HG03565 (cell line): ENCODE measurements around the gene AKR7A3.
"Not testable (repeated sequence)": the region's sequence is repeated elsewhere in the genome, so short reads cannot be mapped to it uniquely, and the experiment has no call there.

Experiments used
- ATAC-seq: cut with Tn5 transposase; IDR thresholded peaks from one replicate; pipeline ENCODE4 v1.9.1; 2021; ENCODE audit warnings: mild to moderate bottlenecking, moderate library complexity; ENCODE audit not compliant: unreplicated experiment

AKR7A3 gene

DNA sequence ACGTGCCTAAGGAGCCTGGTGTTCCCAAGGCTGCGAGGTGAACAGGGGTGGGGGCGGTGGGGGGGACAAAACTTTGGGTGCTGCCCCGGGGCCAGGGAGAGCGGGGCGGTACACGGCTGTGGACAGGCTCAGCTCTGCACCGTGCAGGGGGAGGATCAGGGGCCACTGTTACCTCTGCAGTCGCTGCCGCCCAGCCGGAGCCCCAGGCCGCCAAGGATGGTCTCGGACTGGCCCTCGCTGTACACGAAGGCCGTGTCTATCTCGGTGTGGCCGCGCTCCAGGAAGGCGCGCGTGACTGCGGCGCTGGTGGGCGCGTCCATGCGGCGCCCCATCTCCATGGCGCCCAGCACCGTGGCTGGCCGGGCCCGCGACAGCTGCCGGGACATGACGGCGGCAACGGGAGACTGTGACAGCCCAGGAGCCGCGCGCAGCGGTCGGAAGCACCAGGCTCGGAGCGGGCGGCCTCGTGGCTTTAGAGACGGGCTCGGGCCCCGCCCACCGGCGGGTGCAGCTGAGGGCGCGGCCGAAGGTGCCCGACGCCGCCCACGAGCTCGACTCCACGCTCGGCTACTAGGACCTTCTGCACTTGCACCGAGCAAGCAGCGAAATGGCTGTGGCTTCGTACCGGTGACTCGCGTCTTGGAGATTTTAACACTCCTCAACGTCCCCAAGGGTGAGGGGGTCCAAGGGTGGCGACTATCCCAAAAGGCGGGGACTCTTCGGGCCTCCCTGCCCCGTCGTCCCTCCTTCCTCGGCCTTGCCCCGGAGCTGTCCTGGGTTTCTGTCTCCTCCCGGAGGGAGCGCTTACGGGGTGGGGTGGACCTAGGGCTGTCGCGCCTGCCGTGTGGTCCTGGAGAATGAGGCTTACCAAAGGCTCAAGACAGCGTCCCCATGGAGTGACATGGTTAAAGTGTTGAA lies at the start of gene AKR7A3:
Gene AKR7A3 (minus strand): TSS at position 447 of the 918 bp plus-strand sequence. CDS start 61 bp downstream, at position 386.
- ATAC-seq: not testable (repeated sequence)

DNA sequence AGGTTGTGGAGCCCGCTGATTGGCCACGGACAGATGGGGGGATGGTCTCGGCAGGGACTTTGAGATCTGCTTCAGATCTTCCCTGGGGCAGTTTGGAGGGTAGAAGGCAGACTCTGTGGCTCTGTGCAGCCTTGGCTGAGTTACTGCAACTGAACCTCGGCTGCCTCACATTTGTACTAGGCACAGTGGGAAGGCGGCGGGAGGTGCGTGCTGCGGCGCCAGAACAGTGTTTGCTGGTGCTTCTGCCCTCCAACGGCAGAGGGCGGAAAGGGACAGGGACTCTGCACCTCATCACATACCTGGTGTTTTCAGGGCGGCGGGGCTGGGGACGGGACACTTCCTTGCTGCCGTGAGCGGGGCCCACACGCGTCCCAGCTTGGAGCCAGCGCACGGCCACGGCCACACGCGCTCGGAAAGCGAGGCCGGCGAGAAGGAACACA lies 49.8 kb upstream of the AKR7A3 start:
- ATAC-seq: no peak

DNA sequence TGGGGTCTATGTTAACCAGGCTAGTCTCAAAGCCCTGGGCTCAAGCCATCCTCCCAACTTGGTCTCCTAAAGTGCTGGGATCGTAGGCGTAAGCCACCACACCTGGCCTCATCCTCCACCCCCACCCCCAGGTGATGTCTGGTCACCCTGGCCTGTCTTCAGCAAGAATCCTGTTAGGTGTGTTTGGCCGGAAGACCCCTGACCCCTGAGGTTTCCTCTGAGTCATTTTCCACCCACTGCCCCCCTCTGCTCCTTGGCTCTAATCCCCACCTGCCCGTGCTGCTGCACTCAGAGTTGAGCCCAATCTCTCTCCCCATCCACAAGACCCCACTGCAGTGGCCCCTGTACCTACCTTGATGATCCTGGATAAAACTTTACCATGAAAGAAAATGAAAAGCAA lies 48.7 kb upstream of the AKR7A3 start:
- ATAC-seq: no peak

DNA sequence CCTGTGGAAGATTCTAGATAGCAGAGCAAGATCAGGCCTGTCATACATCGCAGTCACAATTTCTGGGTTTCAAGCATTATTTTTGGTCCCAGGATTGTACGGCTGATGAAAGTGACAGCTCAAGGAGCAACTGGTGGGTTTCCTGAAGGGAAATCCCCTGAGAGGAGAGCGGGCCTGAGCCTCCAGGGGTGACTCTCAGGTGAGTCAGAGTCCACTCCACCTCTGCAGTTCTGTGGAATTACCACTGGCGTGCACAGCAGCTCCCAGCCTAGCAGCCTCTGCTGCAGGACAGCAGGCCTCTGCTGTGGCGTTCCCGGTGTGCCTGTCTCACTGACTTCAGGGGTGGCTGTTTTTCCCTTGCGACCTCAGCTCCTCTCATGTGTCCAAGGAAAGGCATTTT lies 48.0 kb upstream of the AKR7A3 start:
- no peak for ATAC-seq

DNA sequence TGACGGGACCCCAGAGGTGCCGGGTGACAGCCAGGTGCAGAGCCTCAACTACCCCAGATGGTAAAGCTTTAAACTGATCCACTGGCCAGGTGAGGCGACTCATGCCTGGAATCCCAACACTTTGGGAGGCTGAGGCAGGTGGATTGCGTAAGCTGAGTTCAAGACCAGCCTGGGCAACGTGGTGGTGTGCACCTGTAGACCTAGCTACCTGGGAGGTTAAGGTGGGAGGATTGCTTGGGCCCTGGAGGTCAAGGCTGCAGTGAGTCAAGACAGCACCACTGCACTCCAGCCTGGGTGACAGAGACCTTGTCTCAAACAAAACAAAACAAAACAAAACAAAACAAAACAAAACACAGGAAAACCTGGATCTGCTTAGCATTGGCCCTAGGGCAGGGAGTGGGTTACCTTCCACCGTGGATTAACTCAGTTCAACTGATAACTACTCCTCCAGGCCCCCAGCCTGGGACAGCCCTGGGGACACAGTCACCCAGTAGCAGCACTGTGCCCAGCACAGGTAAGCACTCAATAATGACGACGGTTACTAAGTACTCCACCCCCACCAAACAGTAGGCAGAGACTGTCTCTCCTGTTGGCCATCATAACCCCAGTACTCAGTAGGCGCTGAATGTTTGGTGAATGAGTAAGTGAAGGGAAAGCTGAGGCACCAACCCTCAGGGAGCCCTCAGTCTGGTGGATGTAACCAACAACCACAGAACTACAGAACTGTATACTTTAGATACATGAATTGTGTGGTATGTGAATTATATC lies 45.2 kb upstream of the AKR7A3 start:
- ATAC-seq: no peak

DNA sequence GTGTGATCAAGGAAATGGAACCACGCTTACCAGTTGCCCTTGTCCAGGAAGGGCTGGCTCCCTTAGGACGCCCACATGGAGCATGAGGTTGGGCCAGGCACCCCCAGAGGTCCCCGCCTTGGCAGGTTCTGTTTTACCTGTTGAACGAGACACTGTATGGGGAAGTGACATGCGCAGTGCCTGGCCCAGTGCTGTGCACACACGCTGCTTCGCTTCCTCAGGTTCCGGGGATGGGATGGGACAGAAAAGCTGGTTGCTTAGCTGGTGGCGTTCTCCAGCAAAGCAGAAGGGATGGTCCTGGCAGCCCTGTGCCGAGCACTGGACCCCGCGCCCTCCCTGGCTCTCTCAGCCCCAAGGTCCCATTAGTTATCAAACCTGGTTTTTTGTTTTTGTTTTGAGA lies 44.3 kb upstream of the AKR7A3 start:
- ATAC-seq: no peak

DNA sequence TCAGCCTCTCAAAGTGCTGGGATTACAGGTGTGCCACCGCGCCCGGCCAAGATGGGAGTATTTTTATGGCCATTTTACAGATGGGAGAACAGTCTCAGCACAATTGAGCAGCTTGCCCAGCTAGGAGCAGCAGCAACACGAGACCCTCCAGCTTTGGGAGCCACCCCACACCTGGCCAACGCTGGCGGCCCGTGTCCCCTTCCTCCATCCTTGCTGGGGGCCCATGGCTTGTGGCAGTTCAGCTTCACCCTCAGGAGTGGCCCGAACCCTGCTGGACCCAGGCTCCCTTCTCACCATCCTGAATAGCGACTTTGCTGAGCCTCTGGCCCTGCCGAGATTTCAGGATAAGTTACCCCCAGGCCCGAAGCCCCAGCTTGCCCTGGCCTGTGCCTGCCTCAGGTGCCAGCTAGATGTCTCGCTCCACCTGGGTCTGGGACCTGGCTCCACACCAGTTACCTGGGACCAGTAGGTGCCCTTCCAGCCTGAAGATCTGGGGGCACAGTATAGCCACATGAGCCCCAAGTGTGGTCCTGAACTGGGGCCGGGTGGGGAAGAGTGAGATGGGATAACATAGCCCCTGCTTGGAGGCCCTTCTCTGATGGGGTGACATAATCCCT lies 42.8 kb upstream of the AKR7A3 start:
- no peak for ATAC-seq

DNA sequence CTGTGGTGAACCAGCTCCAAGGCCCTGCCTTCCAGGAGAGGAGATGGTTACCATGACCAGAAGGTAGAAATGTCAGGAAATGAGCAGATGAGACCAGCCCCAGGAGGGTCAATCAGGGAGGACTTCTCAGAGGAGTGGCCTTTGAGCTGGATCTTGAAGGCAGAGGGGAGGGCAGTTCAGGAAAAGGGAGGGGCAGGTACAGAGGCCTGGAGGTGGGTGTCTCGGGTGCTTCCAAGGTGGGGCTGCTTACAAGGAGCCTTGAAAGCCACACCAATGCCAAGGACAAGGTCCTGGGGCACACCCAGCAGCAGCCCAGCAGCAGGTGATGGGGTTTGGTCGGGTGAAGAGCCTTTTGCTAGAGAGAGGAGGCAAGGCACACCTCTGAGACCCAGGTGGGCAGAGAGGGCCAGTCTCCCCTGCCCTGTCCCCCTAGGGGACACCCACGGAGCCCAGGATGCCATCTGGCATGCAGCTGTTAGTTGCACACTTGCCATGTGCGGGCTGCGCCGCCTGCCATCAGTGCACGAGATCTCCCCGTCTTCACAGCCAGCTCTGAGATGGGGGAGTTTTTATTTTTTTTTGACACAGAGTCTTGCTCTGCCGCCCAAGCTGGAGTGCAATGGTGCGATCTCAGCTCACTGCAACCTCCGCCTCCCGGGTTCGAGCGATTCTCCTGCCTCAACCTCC lies 42.0 kb upstream of the AKR7A3 start:
- no peak for ATAC-seq

DNA sequence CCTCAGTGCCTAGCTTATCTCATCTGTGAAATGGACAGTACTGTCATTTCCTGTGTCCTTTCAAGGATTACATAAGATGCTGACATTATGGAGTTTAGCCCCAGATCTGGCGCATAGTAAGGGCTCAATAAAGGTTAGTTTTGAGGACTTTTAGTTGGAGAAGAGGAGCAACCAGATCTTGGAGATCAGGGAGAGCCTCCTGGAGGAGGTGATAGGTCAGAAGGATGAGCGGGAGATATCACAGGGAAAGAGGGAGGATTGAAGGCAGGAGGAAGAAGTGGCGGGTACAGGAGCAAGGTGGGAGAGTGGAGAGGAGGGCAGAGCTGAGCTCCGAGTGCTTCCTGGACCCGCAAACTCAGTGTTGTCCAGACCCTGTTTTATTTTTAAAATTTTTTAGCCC lies 41.0 kb upstream of the AKR7A3 start:
- ATAC-seq: no peak

DNA sequence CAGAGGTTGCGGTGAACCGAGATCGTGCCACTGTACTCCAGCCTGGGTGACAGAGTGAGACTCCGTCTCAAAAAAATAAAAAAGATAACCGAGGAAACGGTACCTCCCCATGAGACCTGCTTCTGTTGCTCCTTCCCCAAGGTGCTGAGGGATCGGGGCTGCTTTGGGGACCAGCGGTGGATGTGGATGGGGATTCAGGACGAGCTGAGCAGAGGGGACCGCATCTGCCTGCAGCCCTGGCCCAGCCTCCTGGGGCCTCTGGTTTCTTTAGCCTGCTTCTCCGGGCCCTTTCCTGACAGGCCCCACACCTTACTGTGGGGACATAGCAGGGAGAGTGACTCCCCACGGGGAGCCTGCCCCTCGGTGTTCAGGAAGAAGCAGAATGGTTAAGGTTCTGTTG lies 40.6 kb upstream of the AKR7A3 start:
- ATAC-seq: no peak

DNA sequence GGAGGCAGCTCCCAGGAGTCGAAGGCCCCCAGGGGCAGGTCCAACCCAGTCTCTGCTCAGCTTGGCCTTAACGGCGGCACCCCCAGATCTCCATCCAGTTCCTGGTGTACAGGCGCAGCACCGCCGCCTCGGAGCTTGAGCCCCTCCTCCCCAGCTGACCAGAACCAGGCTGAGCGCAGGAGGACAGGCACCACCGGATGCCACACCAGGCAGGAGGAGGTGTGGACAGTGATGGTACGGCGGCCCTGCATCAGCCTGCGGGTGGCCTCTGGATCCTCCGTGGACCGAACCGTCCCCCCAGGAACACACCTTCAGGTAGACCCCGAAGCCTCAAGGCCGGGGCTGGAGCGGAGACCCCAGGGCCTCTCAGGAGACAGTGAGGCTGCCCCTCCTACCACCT lies 39.9 kb upstream of the AKR7A3 start:
- ATAC-seq: no peak

DNA sequence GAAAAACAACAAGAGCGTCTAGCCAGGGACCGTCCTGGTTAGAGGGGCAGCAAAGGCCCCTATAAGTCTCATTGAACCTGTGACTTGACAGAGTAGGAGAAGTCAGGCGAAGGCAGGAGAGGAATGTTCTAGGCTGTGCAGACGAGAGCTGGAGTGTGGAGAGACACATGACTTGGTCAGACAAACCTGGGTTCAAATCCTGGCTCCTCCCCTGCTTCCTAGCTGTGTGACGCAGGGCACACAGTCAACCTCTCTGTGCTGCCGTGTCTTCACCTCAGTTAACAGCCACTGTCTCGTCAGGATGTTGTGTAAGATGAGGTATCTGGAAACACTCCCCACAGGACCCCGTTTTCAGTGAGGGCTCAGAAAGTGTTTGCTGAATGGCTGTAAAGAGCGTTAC lies 39.2 kb upstream of the AKR7A3 start:
- ATAC-seq: no peak

DNA sequence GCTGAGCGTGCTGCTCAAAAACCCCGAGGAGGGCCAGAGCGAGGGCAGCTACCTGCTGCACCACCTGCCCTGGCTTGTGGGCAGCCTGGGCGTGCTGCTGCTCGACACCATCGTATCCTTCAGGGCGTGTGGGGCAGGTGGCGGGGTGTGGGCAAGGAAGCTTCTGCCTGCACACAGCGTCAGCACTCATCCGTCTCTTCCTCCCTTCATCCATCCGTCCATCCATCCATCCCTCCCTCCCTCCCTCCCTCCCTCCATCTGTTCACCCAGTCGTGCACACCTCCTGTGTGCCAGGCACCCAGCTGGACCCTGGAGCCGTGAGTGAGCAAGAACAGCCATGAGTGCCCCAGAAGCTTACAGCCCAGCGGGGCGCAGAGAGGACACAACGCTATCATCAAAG lies 38.7 kb upstream of the AKR7A3 start:
- ATAC-seq: no peak

DNA sequence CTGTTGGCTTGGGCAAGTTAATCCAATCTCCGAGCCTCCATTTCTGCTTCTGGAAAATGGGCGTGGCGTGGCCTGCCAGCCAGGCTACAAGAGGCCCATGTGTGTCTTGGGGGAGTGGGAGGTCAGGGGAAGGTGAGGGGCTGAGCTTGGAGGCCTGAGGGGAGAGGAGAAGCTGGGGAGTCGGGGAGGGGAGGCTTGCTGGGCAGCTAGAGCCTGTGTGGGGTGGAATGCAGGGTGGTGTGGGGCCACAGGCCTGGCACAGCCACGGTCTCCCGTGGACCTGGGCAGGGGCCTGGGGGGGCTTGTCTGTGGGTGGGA lies 38.1 kb upstream of the AKR7A3 start:
- no peak for ATAC-seq

DNA sequence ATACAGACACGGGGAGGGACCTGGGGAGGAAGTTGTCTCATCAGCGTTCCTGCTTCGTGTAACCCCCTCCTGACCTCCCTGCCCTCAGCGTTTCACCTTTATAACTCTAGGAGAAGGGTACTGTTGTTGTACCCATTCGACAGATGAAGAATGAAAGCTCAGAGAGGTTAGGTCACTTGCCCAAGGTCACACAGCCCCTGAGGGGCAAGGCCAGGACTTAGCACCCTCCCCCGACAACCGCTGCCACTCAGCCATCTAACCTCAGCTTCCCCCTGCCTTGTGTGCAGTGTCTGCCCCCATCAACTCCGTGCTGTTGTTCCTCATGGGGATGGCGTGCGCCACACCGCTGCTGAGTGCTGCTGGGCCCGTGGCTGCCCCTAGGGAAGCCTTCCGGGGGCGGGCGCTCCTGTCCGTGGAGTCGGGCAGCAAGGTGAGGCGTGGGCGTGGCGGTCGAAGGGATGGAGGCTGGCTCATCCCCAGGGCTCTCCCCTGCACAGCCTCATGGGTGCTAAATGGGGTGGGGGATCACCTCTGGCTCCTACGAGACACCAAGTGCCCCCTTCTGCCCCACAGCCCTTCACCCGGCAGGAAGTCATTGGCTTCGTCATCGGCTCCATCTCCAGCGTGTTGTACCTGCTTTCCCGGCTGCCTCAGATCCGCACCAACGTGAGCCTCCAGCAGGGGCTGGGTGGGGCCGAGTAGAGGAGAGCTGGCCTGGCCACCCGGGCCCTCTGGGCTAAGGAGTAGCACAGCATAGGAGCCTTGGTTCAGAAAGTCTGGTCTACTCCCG lies 37.6 kb upstream of the AKR7A3 start:
- ATAC-seq: no peak

DNA sequence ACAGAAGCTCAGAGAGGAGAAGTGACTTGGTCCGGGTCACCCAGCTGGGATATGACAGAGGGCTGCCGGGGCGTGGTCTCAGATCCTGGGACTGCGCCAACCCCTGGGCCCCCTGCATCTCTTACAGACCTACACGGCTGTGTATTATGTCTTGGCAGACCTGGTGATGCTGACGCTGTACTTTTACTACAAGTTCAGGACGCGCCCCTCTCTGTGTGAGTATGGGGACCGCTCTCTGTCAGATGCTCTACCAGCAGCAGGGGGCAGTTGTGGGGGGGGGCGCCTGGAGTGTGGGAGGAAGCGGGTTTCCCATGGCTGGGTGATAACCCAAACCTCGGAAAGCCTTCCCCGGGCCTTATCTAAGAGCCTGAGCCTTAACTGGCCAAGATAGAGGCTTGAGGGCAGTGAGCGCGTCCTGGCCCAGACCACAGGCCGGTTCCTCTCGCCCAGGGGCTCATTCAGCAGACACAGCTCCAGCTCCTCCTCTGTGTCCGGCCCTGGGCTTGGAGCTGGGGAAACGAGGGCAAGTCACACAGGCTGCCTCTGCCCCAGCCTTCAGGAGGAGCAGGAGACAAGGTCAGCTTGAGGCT lies 36.9 kb upstream of the AKR7A3 start:
- ATAC-seq: no peak

DNA sequence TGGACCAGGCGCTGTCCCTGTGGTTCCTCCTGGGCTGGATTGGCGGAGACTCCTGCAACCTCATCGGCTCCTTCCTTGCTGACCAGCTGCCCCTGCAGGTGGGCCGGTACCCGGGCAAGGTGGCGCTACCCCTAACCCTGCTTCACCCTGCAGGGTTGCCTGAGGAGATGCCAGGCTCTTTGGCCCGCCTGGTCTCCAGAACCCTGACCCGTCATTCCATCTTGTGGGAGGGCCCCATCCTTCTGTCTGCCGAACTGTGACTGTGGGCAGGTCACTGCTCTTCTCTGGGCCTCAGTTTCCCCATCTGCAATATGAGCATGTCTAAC lies 36.1 kb upstream of the AKR7A3 start:
- no peak for ATAC-seq

DNA sequence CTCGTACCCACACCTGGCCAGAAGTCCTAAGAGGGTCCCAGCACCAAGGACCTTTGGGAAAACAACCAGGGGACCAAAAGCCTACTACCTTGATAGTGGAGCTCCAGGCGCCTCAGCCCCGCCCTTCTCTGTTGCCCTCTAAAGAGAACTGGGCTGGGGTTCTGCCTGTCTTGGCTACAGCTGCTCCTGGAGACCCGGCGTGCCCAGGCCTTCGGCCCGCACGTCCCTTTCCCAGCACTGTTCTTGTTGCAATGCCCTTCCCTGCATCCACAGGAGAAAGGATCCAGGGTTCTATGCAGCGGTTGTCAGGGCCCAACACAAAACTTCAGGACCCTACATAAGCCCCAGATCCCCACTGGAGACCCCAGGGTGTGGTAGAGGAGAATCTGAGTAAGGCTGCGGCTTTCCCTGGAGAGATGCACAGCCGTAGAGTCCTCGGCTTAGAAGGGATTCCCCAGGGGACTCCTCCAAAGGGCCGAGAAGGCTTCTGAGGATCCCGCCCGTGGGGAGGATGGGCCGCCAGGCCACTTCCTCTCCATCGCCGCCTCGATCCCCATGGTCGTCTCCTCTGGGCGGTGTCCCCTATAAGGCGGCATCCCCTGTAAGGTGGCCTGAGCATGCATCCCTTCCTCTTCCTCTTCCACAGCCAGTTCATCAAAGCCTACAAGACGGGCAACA lies 35.6 kb upstream of the AKR7A3 start:
- ATAC-seq: no peak

DNA sequence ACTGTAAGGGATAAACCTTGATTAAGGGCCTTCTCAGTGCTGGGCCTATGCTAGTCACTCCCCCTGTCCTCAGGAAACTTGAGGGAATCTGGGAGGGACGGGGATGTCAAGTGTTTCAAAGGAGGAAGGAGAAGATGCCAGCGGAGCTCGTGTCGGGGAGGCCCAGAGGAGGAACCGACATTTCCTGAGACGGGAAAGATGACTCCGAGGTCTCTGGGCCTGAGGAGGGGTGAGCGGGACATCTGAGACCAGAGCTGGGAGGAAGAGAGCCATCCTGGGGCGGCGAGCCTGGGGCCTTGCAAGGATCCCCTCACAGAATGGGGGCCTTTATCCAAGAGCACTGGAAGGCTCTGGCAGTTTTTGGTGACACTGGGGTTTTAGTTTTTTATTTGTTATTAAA lies 33.9 kb upstream of the AKR7A3 start:
- ATAC-seq: no peak

DNA sequence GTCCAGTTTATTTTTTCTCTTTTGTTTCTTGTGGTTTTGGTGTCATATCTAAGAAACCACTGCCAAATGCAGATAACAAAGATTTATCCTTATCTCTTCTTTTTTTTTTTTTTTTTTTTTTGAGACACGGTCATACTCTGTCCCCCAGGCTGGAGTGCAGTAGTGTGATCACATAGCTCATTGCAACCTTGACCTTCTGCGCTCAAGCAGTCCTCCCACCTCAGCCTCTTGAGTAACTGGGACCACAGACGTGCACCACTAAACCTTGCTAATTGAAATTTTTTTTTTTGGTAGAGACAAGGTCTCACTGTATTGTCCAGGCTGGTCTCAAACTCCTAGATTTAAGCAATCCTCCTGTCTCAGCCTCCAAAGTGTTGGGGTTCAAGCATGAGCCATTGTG lies 32.5 kb upstream of the AKR7A3 start:
- ATAC-seq: no peak
